Thyroid gland (tissue), 4 donors: ENCODE measurements around the gene CRPPA. TPM values are rescaled to one million over a fixed set of nuclear protein-coding genes. Genes with fewer than 3 reads are reported as not detected.
"Not testable (repeated sequence)": the region's sequence is repeated elsewhere in the genome, so short reads cannot be mapped to it uniquely, and the experiment has no call there.

ENCODE experiments used
- DNase-seq, 2 donors: peaks; one replicate each; pipeline ENCODE4 v3.0.0-alpha.2; 2019
- H3K27ac ChIP-seq, 3 donors: fragments of 200-600 bp; sonication (generic); 1 replicate in 2 of 3; 2 replicates in 1 of 3; pipeline ENCODE4 v1.5.1; 2016 to 2019; ENCODE audit warnings: mild to moderate bottlenecking in 1 of 3, moderate library complexity in 1 of 3
- H3K27me3 ChIP-seq: fragments of 200-600 bp; sonication (generic); one replicate; pipeline ENCODE4 v1.5.1; 2019
- H3K36me3 ChIP-seq, 2 donors: fragments of 200-600 bp; sonication (generic); one replicate each; pipeline ENCODE4 v1.5.1; 2016 to 2019
- H3K4me1 ChIP-seq, 2 donors: fragments of 200-600 bp; sonication (generic); one replicate each; pipeline ENCODE4 v1.5.1; 2017 to 2019
- H3K4me3 ChIP-seq, 3 donors: fragments of 200-600 bp; sonication (generic); replicated peaks in 1 of 3; 1 replicate in 2 of 3; 2 replicates in 1 of 3; pipeline ENCODE4 v1.5.1; 2016; ENCODE audit warnings: mild to moderate bottlenecking in 1 of 3
- H3K9me3 ChIP-seq: fragments of 200-600 bp; sonication (generic); one replicate; pipeline ENCODE4 v1.5.1; 2017
- CTCF ChIP-seq, 6 experiments: fragments of 200-600 bp in 3 of 6; fragments of 450-650 bp in 3 of 6; sonication (generic) in 3 of 6; IDR thresholded peaks; one replicate each; pipeline ENCODE4 v1.5.1; 2016 to 2019; ENCODE audit warnings: antibody characterized with exemption in 6 of 6, mild to moderate bottlenecking in 2 of 6, inconsistent platforms in 1 of 6, moderate library complexity in 1 of 6
- POLR2A ChIP-seq, 2 donors: fragments of 450-650 bp; IDR thresholded peaks; one replicate each; pipeline ENCODE4 v1.6.1; 2017; ENCODE audit warnings: antibody characterized with exemption in 2 of 2, mild to moderate bottlenecking in 2 of 2, moderate library complexity in 1 of 2
- WGBS, 2 donors: methylation state at CpG; one replicate each; pipeline ENCODE4 v1.1.5; 2017; 5-methylcytosine and 5-hydroxymethylcytosine counted together
- intact Hi-C: fragments of 100-400 bp; cut with DNase I; formaldehyde crosslinking; loops from one replicate; pipeline ENCODE4 v1.15.1; 2023
- total RNA-seq, 4 donors: library from RNA; depleted of rRNA; stranded (reverse); fragments of >200 nt; gene quantifications; one replicate each; pipeline ENCODE4 v1.2.3, GENCODE V29; 2016

CRPPA gene
- total RNA-seq, 4 donors from 2014 or later: 1.5 to 4.0 (median 2.8) TPM

GRCh38 chr7:16462431-16462889 lies 41.1 kb upstream of the CRPPA start:
- WGBS, 2 donors: 84 to 90% methylated on average over 7 of the region's 7 CpGs
- intact Hi-C loops: no loop called here
- H3K27ac ChIP-seq: no peak overlapping the region
- TF ChIP-seq CTCF (IDR thresholded peaks at IDR 0.05) (no peak), POLR2A (IDR thresholded peaks at IDR 0.05) (no peak)
- peaks cover 0 to 7% of the 10 kb centered on the region in 2 donors for H3K4me1 ChIP-seq
- H3K4me3 ChIP-seq: no peak overlapping the region
- no peak for DNase-seq
- H3K36me3 ChIP-seq: no peaks in the 10 kb centered on the region
- no peaks in the 10 kb centered on the region for H3K27me3 ChIP-seq
- no peaks in the 10 kb centered on the region for H3K9me3 ChIP-seq

- Histone ChIP-seq H3K4me3 (no peak overlapping the region), H3K27ac (no peak overlapping the region), H3K9me3 (no peaks in the 10 kb centered on the region), H3K36me3 (no peaks in the 10 kb centered on the region), H3K4me1 (peaks cover 0 to 4% of the 10 kb centered on the region in 2 donors), H3K27me3 (no peaks in the 10 kb centered on the region)
- no peak for TF ChIP-seq POLR2A (IDR thresholded peaks at IDR 0.05)
- no peak for TF ChIP-seq CTCF (IDR thresholded peaks at IDR 0.05)
- intact Hi-C loops: no loop called here
- no peak for DNase-seq
- 78 to 89% methylated on average over 2 of the region's 2 CpGs for WGBS, 2 donors
Observed at GRCh38 chr7:16460789-16461493, 39.6 kb upstream of the CRPPA start.

- H3K36me3 ChIP-seq, intact Hi-C loops, H3K27ac ChIP-seq, H3K4me1 ChIP-seq, H3K9me3 ChIP-seq, H3K27me3 ChIP-seq, DNase-seq, H3K4me3 ChIP-seq: not testable (repeated sequence)
- WGBS, 2 donors: 60 to 94% methylated on average over 1 of the region's 1 CpG
Observed at GRCh38 chr7:16456303-16456702, 35.0 kb upstream of the CRPPA start.

GRCh38 chr7:16455591-16455990 lies 34.3 kb upstream of the CRPPA start:
- no peak for DNase-seq
- Histone ChIP-seq H3K27me3 (no peaks in the 10 kb centered on the region), H3K4me3 (no peak overlapping the region), H3K36me3 (no peaks in the 10 kb centered on the region), H3K4me1 (no peaks in the 10 kb centered on the region), H3K27ac (no peak overlapping the region), H3K9me3 (no peaks in the 10 kb centered on the region)
- intact Hi-C loops: no loop called here
- TF ChIP-seq CTCF (IDR thresholded peaks at IDR 0.05): no peak
- TF ChIP-seq POLR2A (IDR thresholded peaks at IDR 0.05): no peak
- 76 to 83% methylated on average over 1 of the region's 1 CpG for WGBS, 2 donors

- H3K4me1 ChIP-seq: no peaks in the 10 kb centered on the region
- intact Hi-C loops: no loop called here
- no peak overlapping the region for H3K4me3 ChIP-seq
- no peaks in the 10 kb centered on the region for H3K36me3 ChIP-seq
- no peak overlapping the region for H3K27ac ChIP-seq
- no peaks in the 10 kb centered on the region for H3K9me3 ChIP-seq
- no peaks in the 10 kb centered on the region for H3K27me3 ChIP-seq
- whole genome bisulfite sequencing, 2 donors: 90 to 91% methylated on average over 6 of the region's 6 CpGs
- no peak for DNase-seq
- TF ChIP-seq CTCF (IDR thresholded peaks at IDR 0.05): no peak
- no peak for TF ChIP-seq POLR2A (IDR thresholded peaks at IDR 0.05)
Observed at GRCh38 chr7:16450366-16450765, 29.0 kb upstream of the CRPPA start.
